GM19395 (cell line): ENCODE measurements around the gene SLTM.
"Not testable (repeated sequence)": the region's sequence is repeated elsewhere in the genome, so short reads cannot be mapped to it uniquely, and the experiment has no call there.

Experiments used
- ATAC-seq: cut with Tn5 transposase; IDR thresholded peaks from one replicate; pipeline ENCODE4 v1.9.1; 2021; ENCODE audit warnings: mild to moderate bottlenecking, moderate library complexity; ENCODE audit not compliant: unreplicated experiment

SLTM gene

DNA sequence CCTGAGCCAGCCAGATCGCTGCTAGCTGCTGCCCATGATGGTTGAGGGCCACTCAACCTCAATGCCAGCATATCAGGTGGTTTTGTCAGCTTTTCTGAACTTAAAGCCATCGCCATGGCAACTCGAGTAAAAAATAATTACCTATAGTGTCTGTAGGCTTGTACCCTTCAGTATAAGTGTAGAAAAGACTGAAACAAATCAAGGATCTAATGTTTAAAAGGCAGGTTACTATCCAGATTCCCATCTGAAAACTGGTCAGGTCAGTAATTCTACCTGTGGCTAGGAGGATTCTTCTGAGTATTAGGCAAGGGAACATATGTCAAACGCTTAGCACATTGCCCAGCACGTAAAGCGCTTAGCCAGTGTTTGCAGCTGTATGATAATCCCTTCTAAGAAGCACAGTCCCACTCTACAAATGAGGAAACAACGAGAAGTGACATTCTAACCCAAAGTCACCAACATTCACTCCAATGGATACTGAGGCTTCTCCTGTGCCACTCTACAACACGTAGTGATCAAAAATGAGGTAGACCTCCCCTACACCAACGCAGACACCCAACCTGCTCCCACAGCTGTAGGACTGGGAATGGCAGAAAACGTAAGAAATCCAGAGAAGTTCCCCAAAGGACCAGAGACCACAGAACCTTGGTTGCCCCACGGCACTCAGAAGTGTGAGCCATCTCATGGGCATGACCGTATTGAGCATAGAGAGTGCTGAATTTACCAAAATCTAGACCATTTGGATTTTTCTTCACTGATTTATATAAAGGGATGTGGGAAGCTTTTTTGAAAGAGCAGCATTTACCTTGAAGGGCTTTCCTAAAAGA is 55.3 kb downstream of the SLTM start:
- no peak for ATAC-seq

DNA sequence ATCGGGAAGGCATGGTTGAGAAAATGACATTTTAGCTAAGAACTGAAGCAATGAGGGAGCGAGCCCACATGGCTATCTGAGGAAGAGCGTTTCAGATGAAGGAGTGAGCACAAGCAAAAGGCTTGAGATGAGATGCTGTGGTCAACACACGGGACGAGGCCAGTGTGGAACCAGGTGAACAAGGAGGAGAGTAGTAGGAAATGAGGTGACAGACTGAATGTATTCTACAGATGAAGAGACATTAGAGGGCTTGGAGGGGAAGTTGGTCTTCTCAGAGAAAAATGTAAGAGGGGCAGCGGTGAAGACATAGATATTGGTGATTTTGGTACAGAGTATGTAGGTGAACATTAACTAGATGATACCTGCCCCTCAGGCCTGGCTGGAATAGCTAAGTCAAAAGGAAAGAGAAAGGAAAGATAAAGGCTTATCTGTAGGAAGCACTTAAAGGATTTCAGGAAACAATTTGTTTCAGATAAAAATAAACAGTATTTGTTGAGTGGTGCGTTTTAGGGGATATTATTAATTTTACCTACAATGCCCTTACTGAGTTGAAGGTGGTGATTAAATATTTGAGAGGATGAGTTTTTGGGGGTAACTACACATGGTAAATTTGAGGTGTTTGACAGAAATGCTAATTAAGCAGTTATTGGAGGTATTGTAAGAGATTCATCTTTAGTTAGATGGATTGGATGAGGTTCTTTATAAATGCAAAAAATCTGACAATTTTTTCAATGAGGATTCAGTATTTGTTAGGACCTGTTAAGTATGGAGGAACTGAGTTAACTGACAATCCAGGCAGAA is 57.0 kb downstream of the SLTM start:
- no peak for ATAC-seq

- no peak for ATAC-seq
Measured at GRCh38 chr15:58875343-58875742, 58.1 kb downstream of the SLTM start.

DNA sequence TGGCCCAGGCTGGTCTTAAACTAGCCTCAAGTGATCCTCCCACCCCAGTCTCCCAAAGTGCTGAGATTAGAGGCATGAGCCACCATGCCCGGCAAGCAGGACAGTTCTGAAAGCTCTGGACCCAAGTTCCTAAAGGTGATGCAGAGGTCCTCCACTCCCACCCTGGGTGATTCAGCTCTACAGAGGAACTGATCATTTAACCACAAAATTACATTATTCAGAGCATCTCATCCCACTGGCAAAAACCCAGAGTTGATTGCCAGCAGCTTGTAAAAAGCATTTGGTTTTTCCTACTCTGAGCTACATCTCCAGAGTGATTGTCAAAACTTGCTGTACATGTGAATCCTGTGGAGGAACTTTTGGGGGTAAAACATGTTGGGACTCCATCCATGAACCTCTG is 60.2 kb downstream of the SLTM start:
- no peak for ATAC-seq

GRCh38 chr15:58870451-58870850 is 63.0 kb downstream of the SLTM start:
- no peak for ATAC-seq

DNA sequence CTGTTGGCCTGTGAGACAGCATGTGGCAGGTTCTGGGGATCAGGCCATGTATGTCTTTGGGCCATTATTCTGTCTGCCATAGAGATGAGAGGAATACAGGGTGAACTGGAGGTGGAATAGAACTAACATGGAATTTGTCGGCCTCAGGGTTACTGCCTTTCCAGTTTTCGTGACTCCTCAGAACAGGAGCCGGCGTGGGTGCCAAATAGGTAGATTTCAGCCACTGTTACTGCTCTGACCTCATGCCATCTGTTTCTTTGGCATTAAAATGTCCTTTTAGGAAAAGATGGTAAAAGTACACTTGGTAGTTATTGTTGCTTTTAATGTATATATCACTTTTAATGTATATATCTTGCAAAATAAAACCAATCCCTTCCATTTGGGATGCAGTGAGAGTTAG is 65.6 kb downstream of the SLTM start:
- no peak for ATAC-seq

DNA sequence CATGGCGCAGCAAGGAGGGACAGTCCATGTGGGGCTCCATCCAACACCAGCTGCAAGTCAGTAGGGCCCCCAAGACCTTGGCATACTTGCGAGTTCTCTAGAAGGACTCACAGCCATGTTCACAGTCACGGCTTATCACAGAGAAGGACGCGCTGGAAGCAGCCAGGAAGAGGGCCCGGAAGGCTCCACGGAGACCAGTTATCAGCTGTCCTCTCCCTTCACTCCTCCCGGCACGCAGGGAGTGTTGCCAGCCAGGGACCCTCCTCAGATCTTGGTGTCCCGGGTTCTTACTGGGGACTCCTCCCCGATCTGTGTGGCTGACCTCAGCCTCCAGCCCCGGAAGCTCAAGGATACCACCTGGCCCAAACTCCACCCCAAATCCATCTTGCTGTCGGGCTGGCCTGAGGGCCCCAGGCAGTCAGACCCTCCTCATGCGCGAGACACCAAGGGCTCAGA is 68.0 kb downstream of the SLTM start:
- ATAC-seq: no peak

DNA sequence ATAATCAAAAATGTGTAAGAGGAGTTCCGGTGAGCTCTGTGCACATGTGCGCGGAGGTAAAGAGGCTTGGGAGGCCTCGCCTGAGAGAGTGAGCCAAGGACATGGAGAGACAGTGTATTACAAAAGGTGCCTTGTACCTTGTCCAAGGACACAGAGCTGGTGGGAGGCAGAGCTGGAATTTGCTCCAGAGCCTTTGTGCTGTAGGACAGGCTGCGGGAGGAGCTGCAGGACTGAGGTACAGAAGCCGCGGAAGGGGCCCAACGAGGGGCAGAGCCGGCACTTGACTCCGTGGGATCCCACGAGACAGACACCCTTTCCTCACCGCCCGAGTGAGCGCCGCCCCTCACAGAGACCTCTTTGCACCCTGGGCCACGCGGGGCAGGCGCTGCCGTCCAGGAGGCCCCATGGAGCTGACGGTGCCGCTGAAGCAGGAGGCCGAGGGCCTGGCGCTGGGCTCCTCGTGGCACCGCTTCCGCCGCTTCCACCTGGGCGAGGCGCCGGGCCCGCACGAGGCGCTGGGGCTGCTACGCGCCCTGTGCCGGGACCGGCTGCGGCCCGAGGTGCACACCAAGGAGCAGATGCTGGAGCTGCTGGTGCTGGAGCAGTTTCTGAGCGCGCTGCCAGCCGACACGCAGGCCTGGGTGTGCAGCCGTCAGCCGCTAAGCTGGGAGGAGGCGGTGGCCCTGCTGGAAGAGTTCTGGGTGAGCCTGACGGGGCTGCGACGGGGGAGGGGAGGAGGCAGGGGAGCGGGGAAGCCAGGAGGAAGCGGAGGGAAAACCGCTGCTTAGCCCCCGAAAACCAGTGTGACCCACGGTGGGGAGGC is 68.7 kb downstream of the SLTM start:
- no peak for ATAC-seq

GRCh38 chr15:58862326-58862725 is 71.2 kb downstream of the SLTM start:
- no peak for ATAC-seq

- ATAC-seq: not testable (repeated sequence)
Measured at GRCh38 chr15:58856621-58857020, 76.9 kb downstream of the SLTM start.

- no peak for ATAC-seq
Measured at GRCh38 chr15:58856086-58856485, 77.4 kb downstream of the SLTM start.

- no peak for ATAC-seq
Measured at GRCh38 chr15:58854593-58854992, 78.9 kb downstream of the SLTM start.

GRCh38 chr15:58852347-58852746 is 81.1 kb downstream of the SLTM start:
- no peak for ATAC-seq

GRCh38 chr15:58851205-58851604 is 82.3 kb downstream of the SLTM start:
- ATAC-seq: not testable (repeated sequence)

DNA sequence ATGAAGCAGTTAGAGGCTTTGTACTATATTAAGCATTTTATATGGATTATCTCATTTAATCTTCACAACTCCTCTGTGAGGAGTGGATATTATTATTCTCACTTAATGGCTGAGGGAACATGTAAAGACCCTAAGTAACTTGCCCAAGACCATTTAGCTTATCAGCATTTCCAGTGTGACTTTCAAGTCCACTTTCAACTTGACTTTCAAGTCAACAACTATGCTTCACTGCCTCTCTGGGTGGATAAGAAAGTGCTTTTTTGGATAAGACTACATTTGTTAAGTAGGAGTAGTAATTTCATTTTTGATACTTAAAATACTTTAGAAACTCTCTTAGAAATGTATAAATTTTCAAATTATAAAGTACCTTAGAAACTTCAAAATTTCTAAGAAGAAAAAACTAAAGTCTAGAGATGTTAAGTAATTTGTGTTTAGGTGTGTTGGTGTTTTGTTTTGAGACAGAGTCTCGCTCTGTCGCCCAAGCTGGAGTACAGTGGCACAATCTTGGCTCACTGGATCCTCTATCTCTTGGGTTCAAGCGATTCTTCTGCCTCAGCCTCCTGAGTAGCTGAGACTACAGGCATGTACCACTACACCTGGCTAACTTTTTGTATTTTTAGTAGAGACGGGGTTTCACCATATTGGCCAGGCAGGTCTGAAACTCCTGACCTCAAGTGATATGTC is 90.6 kb downstream of the SLTM start:
- ATAC-seq: no peak

DNA sequence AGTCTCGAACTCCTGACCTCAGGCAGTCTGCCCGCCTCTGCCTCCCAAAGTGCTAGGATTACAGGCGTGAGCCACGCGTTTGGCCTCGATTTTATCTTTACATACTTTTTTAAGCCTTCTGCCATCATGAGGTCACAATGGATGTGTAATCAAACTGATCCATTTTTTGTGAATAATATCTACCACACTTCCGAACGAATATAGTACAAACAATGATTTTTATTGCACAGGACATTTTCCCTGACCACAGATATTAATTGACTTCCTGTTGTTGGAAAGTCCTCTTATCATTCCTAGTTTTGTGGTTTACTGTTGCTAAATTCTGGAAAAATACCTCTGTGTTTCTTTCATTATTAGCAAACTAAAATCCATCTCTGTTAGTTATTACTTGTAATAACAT is 93.4 kb downstream of the SLTM start:
- ATAC-seq: no peak

DNA sequence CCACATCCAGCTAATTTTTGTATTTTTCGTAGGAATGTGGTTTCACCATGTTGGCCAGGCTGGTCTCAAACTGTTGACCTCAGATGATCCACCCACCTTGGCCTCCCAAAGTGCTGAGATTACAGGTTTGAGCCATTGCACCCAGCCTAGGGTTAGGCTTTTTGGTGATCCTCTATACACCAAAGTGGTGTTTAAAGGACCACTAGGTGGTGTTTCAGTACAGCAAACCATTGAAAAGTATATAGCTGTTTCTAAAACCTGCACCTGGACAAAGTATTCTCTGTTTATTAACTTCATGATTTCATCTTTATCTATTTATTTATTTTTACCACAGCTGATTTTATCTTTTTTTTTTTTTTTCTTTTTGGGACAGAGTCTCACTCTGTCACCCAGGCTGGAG is 94.0 kb downstream of the SLTM start:
- no peak for ATAC-seq

DNA sequence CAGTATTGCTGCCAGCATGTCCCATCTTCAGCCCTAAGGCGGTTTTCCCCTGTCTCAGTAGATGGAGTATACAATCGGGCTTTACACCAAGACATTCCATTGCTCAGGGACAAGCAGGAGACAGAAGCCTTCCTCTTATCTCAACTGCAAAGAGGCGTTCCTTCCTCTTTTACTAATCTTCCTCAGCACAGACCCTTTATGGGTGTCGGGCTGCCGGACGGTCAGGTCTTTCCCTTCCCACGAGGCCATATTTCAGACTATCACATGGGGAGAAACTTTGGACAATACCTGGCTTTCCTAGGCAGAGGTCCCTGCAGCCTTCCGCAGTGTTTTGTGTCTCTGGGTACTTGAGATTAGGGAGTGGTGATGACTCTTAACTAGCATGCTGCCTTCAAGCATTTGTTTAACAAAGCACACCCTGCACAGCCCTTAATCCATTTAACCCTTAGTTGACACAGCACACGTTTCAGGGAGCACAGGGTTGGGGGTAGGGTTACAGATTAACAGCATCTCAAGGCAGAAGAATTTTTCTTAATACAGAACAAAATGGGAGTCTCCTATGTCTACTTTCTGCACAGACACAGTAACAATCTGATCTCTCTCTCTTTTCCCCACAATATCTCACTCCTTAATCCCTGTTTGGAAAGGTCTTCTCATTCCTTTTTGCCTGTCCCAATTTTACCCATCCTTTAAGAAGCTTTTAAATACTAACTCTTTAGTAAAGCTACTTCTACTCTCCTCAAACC is 99.6 kb downstream of the SLTM start:
- not testable (repeated sequence) for ATAC-seq

GRCh38 chr15:58830556-58830955 is 102.9 kb downstream of the SLTM start:
- no peak for ATAC-seq
